AG09319 (cell line): ENCODE results near the gene MTRF1.

Experiments used
- DNase-seq: peaks from one replicate; pipeline ENCODE4 v3.0.0-alpha.2; 2010; ENCODE audit warnings: low read depth; ENCODE audit errors: extremely low read depth
- TF ChIP-seq, protein P1 (sequence below): IDR thresholded peaks from 2 replicates; pipeline ENCODE4 v1.5.1; 2011; ENCODE audit warnings: low read depth, mild to moderate bottlenecking, inconsistent platforms, low read length, moderate library complexity

MTRF1 gene

DNA sequence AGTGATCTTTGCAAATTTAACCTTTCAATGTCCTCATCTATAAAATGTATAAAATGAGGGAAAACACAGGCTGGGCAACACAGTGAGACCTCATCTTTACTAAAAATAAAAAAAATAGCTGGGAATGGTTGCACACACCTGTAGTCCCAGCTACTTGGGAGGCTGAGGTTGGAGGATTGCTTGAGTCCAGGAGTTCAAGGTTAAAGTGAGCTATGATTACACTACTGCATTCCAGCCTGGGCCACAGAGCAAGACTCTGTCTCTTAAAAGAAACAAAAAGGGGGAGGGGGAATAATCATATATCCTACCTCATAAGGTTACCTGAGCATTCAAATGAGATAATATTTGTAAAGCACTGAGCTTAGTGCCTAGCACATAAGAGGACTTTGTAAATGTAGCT, 5.8 kb downstream of the MTRF1 start:
- TF ChIP-seq, protein P1, sequence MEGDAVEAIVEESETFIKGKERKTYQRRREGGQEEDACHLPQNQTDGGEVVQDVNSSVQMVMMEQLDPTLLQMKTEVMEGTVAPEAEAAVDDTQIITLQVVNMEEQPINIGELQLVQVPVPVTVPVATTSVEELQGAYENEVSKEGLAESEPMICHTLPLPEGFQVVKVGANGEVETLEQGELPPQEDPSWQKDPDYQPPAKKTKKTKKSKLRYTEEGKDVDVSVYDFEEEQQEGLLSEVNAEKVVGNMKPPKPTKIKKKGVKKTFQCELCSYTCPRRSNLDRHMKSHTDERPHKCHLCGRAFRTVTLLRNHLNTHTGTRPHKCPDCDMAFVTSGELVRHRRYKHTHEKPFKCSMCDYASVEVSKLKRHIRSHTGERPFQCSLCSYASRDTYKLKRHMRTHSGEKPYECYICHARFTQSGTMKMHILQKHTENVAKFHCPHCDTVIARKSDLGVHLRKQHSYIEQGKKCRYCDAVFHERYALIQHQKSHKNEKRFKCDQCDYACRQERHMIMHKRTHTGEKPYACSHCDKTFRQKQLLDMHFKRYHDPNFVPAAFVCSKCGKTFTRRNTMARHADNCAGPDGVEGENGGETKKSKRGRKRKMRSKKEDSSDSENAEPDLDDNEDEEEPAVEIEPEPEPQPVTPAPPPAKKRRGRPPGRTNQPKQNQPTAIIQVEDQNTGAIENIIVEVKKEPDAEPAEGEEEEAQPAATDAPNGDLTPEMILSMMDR: no peak
- DNase-seq: no peak

DNA sequence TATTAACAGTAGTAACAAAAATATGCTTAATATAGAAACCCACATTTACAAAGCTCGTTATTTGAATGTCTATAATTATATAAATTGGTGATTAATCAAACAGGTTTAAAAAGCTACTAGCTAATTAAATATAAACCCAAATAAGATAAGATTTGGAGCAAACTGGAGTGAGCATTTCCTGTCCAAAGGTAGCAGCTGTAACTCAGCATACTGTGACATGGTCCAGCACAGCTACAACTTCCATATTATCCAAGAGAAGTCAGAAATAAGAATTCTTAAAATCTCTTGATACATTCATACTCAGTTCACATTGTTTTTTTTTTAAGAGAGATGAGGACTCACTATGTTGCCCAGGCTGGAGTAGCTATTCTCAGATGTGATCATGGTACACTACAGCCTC, 8.5 kb downstream of the MTRF1 start:
- TF ChIP-seq, protein P1: no peak
- no peak for DNase-seq

DNA sequence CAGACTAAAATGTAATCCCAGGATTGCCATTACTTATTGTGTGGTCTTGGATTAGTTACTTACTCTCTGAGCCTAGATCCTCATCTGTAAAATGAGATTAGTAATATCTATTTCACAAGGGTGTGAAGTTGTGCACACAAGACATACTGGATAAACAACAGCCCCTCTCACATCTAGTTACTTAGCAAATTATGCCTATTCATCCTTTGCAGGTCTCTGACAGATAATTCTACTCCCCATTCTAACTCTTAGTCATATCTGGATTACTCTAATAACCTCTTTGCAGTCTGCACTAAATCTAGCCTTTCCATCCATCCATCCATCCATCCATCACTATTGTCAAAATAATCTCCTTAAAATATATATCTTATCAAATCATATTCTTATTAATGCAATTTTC, 12.4 kb downstream of the MTRF1 start:
- no peak for DNase-seq
- TF ChIP-seq, protein P1: no peak

DNA sequence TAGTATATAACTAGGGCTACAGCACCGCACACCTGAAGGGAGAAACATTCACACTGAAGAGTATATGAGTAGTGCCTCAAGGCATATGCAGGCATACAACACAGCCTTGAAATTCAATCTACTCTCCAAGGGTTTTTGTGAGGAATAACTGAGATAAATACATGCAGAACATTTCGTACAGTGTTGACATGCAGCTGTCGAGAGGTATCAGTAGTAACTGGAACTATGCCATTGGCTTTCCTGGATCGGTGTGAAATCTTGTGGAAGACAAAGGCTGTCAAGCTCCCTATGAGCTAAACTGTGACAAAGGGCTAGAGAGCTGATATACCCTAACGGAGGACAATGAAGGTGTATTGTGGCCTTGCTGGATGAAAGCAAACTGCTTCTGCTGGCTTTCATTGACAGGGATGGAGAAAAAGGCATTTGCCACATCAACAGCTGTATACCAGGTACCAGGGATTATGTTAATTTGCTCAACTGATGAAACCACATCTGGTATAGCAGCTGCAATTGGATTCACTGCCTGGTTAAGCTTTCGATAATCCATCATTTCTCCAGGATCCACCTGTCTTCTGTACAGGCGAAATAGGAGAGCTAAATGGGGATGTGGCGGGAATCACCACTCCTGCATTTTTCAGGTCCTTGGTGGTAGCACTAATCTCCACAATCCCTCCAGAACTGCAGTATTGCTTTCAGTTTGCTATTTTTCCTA, 16.3 kb downstream of the MTRF1 start:
- DNase-seq: no peak
- TF ChIP-seq, protein P1: no peak

DNA sequence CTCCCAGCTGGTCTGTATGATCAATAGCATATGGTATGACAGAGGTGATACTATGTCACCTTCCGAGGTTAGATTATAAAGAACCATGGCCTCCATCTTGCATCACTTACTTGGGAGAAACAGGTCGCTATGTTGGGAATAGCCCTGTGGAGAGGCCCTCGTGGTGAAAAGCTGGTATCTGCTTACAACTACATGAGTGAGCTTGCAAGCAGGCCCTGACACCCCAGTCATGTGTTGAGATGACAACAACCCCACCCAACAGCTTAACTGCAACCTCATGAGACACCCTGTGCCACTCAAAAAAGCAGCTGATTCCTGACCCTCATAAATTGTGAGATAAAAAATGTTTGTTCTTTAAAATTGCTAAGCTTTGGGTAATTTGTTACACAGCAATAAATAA, 18.8 kb downstream of the MTRF1 start:
- no peak for DNase-seq
- TF ChIP-seq, protein P1: no peak

DNA sequence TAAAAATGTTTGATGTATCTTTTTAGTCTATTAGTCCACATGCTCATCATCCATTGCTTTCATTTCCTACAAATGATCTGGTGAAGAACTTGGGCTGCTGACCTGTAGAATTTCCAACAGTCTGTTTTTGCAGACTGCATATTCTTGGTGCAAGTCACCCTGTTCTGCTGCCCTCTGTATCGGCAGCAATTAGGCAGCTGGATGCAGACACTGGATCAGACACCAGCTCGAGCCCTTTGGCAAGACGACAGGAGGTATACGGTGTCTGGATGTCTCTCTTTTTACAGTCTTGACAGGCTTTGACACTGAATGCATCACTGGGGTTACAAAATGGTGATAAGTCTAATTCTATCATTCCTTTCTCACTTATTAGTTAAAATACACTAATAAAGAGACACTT, 21.8 kb downstream of the MTRF1 start:
- DNase-seq: no peak
- TF ChIP-seq, protein P1: no peak

DNA sequence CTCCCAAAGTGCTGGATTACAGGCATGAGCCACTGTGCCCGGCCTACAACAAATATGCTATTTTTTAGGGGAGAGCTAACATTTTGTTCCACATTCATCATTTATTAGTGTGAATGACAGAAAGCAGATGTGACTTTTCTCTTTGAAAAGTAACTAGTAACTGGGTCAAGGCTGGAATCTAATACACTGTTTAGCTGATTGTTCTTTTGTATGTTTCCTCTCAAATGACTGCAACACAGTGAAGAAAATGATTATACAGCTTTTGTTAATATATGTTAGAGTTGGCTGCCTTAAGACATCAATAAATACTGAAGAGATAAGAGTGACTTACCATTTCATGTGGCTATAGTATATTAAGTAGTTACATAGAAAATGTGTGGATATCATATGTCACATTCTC, 27.0 kb downstream of the MTRF1 start:
- TF ChIP-seq, protein P1: no peak
- DNase-seq: no peak
